Raji (cell line): ENCODE measurements around the gene MAU2.

Experiments used
- POLR2A ChIP-seq: IDR thresholded peaks from 2 replicates; pipeline ENCODE4 v1.6.1; 2011; ENCODE audit warnings: low read depth, low read length, control low read depth; ENCODE audit not compliant: insufficient read depth

The MAU2 gene

GRCh38 chr19:19382118-19382517 is 61.5 kb downstream of the MAU2 start:
- TF ChIP-seq POLR2A = no peak

- TF ChIP-seq POLR2A = no peak
Observed at GRCh38 chr19:19384486-19384885, 63.9 kb downstream of the MAU2 start.

- TF ChIP-seq POLR2A = peak; percentile 19; the same call in 1 of the 2 replicates
Observed at GRCh38 chr19:19385131-19385895, 64.7 kb downstream of the MAU2 start.

GRCh38 chr19:19385896-19386869 is 65.6 kb downstream of the MAU2 start:
- TF ChIP-seq POLR2A = peak; percentile 72

- TF ChIP-seq POLR2A = no peak
Observed at GRCh38 chr19:19387108-19387507, 66.5 kb downstream of the MAU2 start.

- no peak for TF ChIP-seq POLR2A
Observed at GRCh38 chr19:19388568-19389555, 68.2 kb downstream of the MAU2 start.

GRCh38 chr19:19399733-19400433 is 79.3 kb downstream of the MAU2 start:
- TF ChIP-seq POLR2A = no peak

- no peak for TF ChIP-seq POLR2A
Observed at GRCh38 chr19:19402656-19403372, 82.2 kb downstream of the MAU2 start.

GRCh38 chr19:19403373-19403901 is 82.8 kb downstream of the MAU2 start:
- no peak for TF ChIP-seq POLR2A

- TF ChIP-seq POLR2A = peak; percentile 56
Observed at GRCh38 chr19:19404879-19405860, 84.5 kb downstream of the MAU2 start, which contains the start of gene GATAD2A. Gene GATAD2A (plus strand): TSS chr19:19405675. CDS start chr19:19465346, 59,671 bp downstream.

- TF ChIP-seq POLR2A = no peak; the same call in 1 of the 2 replicates
Observed at GRCh38 chr19:19405971-19406877, 85.6 kb downstream of the MAU2 start.
